ENCODE measurements around the gene CR1L.
A peak's percentile ranks its signal among the peaks of the same experiment; 100 is the strongest.
"Not testable (repeated sequence)": the region's sequence is repeated elsewhere in the genome, so short reads cannot be mapped to it uniquely, and the experiment has no call there.

Gene CR1L

DNA sequence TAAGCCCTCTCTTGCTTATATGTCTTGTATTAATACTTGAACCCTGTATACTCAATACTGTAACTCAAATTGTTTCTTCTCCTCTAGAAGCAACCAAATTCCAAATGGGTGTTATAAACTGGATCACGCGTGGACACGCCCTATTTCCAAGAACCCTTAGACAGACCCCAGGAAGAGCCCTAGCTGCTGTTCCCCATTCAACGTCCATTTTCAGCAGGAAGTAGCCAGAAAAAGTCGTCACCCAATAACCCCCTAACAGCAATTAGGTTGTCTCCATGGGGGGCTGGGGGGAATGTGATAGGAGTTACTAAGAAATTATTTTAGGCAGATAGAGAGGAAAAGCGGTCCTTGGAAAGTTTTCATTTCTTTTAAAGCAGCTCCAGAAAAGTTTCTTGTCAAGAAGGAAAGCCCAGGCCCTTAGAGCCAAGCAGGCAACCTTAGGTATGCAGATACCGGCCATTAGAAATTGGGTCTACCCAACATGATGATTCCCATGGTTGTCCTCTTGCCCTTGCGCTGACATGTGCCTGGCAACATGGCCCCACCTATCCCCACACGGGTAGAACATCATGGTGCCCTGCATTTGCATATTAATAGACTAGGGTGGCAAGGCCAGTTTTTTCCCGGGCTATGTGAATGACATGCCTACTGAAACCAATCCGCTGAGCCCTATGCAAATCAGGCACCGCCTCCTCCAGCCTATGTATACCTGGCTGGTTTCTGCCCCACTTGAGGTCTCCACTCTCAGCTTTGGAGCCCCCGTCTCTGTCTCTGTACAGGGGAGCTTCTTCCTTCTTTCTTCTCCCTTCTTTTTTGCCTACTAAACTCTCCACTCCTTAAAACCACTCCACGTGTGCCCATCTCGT lies 102.9 kb downstream of the CR1L start:
- DNase-seq, result no peak

DNA sequence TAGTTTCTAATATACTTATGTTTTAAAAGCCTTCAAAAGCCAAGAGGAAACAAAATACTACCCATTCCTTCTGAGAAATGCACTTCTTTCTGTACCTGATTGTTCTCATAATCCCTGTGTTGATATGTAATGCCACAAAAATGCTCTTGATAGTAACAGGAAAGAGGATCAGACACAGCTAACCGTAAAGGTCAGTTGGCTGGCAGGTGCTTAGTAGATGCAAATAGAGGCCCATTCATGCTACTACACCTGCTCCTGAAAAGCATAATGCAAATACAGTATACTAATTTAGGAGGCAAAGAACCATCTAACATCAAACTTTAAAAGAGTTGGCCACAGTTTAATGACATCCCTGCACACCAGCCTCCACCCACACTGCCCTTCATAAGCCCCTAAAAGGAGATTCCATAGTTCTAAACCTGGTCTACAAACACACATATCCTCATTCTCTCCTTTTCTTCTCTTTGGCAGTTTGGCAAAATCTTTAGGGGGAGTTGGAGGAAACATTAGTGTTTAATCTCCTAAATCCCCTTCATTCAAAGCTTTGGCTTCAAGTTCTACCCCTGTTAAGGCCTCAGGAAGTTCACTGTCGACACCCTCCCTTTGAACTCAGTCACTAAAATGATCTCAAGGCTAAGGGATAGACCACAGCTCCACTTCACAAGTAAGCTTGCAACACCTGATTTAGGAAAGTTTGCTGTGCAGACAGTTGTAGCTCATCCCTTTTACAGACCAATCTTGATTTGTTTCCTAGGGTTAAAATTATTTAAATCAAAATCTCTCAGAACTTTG lies 104.0 kb downstream of the CR1L start:
- no peak for DNase-seq

DNA sequence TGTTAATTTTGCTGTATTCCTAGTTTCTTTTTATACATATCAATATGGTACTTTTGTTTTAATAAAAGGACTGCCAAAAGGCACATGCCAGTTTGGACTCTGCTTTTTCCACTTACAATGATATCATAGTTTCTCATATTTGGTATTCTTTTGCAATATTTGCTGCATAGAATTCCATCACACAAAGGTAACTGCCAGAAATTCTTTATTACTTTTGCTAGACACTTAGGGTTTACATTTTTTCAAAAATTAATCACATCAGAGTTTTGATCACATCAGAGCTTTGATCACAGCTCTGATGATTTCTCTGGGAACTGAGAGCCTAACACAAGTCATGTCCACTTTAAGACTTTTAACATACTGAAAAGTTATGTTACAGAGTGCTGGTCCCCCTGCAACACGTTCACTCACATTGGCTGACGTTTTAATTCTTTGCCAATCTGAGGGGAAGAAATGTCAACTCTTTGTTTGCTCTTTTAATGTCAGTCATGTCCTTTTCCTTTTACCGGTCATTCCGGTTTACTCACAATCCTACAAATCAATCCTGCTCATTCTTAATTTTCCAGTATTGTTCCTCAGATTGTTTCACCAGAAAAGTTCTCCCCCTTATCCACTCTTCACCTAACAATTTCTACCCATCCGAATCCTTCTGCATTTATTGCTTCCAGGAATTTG lies 105.8 kb downstream of the CR1L start:
- no peak for DNase-seq

DNA sequence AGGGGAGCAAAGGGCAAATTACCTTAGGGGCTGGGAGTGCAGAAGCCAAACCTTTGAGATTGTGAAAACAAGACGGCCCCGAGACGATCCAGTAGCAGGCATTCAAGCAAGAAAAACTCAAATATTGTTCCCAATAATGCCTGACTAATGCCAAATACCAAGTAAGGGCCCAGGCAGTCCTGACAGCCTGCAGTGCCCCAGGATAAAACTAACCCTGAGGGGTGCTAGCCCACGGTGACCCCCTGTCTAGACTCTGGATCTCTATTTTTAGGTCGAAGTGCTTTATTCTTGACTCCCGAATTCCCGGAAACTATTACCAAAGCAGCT lies 106.5 kb downstream of the CR1L start:
- DNase-seq, result not testable (repeated sequence)

DNA sequence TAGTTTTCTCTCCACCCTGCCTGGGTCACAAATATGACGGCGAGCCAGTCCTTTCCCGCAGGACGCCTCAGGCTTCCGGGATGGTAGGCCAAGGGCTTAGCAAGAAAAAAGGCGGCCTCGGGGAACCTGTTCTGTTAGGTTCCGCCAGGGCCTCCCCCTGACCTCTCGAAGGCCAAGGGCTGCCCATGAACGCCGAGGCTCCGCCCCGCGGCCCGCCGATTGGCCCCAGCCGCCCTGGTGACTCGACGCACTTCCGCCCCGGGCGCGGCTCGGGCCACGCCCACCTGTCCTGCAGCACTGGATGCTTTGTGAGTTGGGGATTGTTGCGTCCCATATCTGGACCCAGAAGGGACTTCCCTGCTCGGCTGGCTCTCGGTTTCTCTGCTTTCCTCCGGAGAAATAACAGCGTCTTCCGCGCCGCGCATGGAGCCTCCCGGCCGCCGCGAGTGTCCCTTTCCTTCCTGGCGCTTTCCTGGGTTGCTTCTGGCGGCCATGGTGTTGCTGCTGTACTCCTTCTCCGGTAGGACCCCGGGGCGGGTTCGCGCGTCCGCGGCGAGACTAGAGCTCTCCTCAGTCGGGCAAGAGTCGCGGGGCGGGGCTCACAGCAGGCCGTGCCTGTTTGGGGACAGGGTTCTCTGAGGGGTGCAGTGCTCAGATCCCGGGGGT lies 107.0 kb downstream of the CR1L start, which contains the start of gene CD46:
Gene CD46, plus strand, starts transcription at position 265 of the 666 bp plus-strand sequence. Its CDS starts 159 bp downstream, at position 424.
- peak; percentile 99 for DNase-seq

DNA sequence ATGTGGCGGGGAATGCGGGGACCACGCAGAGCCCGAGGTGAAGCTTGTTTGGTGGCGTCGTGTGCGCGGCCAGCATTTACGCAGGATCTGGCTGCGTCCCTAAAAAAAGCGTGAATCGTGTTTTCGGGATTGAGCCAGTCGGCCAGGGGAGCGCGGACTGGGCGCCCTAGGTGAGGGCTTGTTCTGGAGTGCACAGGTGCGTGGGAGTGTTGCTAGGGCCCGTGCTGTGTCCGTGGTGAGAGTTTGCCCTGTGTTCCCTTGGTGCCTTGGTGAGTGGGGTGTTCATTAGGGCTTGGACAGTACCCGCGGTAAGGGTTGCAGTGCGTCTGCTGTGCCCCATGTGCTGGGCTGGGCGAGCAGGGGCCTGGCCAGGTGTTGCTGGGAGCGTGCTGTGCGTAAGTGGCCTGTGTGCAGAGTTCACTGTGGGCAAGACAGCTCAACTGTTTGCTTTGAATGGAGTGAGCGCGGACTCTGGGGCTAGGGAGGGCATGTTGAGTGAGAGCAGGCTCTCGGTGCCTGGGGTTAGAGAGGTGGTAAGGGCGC lies 107.6 kb downstream of the CR1L start:
- peak; percentile 51 for DNase-seq

DNA sequence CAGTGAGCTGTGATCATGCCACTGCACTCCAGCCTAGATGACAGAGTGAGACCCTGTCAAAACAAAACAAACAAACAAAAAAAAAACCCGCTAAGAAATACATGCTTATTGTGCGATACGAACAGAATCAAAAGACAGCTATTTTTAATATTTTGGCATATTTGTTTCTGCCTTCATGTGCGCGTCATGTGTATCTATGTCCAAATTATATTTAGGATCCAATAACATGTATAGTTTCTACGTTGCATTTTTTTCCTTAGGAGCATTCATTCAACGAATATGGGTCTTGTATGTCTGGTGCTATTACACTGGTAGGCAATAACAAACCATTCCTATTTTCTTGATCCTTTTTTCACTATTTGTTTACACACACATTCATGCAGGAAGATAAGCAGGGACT lies 108.7 kb downstream of the CR1L start:
- no peak for DNase-seq

DNA sequence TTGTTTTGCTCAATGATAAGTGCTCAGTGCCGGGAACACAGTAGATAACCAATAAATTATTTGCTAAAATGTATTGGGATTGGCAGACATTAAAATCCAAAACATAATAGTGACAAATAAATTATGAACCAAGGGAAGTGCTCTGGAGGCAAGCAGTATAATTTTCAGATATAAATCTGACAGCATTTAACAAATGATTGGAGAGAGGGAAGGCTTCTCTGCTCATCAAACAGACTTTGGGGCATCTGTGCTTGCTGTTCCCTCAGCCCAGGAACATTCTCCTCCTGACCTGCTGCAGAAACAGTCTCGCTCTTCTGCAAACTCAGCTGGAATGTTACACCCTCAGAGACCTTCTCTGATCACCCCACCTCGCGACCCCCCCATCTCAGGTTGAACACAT lies 109.1 kb downstream of the CR1L start:
- DNase-seq, result no peak

DNA sequence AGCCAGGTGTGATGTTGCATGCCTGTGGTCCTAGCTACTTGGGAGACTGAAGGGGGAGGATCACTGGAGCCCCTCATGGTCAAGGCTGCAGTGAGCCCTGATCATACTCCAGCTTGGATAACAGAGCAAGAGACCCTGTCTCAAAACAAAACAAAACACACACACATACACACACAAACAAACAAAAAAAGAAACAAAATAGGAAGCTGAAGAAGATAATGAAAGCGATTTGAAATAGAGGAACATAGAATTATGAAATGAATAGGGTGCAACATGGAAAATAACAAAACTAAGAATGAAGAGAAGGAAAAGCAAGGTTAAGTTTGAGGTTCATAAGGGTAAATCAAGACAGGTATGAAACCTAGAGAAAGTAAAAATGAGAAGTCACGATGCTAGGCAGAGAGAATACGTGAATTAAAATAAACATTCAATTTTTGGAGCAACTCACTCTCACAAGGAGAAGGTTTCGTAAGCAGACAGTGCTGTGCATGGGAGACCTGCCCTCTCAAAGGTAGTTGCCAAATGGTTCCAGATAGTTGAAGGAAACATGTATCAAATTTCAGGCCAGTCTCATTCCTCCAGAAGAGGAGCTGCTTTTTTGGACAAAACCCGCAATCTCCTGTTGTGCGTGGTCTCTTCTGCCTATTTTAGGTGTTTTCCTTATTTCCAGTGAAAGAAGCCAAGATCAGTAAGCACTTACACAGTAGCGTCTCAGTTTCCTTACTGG lies 110.2 kb downstream of the CR1L start:
- peak; percentile 27 for DNase-seq

DNA sequence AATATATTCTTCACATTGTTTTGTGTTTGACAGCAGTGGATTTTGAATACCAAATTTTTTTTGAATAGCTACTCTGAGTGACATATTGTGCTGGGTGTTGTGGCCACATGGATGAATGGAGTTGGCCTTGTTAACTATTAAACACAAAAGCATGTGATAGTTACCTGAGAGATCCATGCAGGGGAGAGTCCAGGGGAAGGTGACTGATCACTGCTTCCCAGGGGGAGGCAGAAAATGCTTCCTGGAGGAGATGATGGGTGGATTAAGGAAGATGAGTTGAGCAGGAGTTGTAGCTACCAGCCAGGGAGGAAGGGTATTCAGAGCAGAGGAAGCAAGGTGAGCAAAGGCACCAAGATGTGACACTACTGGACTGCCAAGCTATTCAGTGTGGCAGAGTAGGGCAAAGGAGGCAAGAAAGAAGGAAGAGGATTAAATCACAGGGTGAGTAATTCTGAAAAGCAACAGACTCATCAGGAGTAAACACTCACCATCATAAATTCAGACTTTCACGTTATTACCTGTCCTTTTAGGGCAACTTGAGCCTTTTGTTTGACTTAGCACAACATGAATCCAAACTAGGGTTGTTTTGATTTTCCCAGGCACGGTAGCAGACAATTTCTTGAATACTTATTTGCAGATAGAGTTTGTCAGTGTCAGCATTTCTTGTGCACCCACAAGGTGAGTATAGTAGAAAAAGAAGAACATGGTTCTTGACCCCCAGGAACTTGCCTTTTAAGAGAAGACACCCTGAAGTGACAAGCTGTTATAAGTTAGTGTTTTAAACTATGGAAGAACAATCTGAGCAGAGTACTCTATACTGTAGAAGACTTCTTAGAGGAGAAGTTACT lies 111.1 kb downstream of the CR1L start:
- DNase-seq, result no peak

DNA sequence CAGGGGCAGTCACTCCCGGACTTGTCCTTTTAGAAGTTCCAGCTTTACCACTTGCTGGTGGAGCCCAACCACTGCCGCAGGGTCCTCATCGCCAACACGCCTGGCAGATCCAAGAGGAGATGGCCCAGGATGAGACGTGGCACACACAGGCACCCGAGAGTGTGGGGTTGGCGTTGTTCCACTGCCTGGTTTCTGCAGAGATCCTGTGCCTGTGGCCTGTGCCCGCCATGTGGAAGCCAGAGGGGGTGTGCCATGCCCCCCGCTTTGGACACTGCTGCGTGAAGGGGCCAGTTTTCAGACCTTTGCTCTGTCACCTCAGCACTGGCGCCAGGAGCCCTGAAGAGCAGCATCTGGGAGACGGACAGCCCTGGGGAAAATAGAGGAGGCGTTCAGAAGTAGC lies 117.7 kb downstream of the CR1L start:
- DNase-seq, result no peak

DNA sequence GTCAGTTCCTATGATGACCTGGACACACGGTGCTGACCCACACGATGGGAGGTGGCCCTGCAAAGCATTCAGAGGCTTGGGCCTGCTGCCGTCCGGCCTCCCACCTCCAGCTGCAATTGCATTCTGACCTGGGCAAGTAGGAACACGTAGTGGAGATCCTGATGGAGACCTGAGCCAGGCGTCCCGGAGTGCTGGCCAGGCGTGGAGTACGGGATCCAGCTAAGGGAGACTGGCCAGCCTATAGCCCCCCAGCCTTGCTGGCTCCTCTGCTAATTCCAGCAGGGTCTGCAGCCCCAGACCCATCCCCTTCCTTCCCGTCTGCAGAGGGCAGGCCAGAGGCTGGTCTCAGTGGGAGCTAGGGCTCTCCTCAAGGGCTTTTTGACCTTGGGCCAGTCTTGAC lies 118.2 kb downstream of the CR1L start:
- DNase-seq, result no peak

DNA sequence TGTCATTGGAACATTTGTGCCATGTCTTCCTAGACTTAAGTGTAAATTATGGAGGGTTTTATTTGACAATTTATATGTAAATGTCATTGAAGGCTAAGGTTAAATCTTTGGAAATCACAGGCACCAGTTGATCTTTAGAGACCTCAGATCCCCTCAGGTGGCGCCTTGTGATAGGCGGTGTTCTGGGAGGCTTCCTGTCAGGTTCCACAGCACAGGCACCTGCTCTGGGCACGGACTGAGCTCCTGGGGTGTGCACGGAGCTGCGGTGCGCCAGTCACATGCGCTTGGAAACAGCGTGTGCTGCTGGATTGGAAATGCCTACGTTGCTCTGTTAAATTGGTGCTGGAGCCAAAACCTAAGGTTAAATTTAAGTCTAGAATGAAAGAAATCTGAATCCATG lies 119.0 kb downstream of the CR1L start:
- DNase-seq, result no peak

DNA sequence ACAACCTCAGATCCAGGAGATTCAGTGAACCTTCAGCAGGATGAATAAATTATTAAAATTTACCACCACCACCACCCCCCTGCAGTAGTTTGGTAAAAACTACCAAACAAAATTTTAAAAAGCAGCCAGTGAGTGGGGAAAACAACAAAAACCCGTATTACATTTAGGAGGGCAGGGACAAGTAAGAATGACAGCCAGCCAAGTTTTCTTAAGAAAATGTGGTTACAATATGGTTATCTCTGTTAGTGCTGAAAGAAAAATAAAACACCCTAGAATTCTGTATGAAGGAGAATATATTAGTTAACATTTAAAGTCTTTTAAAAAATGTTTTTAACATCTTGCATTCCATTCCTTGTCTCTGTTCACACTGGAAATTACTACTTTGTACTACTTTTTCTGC lies 121.6 kb downstream of the CR1L start:
- DNase-seq, result peak; percentile 70

DNA sequence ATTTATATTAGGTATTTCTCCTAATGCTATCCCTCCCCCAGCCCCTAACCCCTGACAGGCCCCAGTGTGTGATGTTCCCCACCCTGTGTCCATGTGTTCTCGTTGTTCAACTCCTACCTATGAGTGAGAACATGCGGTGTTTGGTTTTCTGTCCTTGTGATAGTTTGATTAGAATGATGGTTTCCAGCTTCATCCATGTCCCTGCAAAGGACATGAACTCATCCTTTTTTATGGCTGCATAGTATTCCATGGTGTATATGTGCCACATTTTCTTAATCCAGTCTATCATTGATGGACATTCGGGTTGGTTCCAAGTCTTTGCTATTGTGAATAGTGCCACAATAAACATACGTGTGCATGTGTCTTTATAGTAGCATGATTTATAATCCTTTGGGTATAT lies 125.6 kb downstream of the CR1L start:
- DNase-seq, result not testable (repeated sequence)

Measured in hematopoietic multipotent progenitor cell treated with erythropoietin and hydrocortisone succinate and interleukin-3 and kit ligand, for 4 days (in vitro differentiated cells).